Stimulated activated naive CD8-positive, alpha-beta T cell treated with anti-CD3 and anti-CD28 coated beads, Interleukin-15, Interleukin-2, amounts not matched to agents 100 ng/mL and 50 ng/mL, for 24 hours (primary cell): ENCODE data around the gene KCNH1.
"Not testable (repeated sequence)": the region's sequence is repeated elsewhere in the genome, so short reads cannot be mapped to it uniquely, and the experiment has no call there.

ENCODE experiments used
- H3K27ac Mint-ChIP-seq: one replicate; pipeline ENCODE4 v1.8.0; 2021; ENCODE audit warnings: mild to moderate bottlenecking, mixed read lengths
- H3K27me3 Mint-ChIP-seq: one replicate; pipeline ENCODE4 v1.8.0; 2021; ENCODE audit warnings: mixed read lengths
- H3K36me3 Mint-ChIP-seq: one replicate; pipeline ENCODE4 v1.8.0; 2021; ENCODE audit warnings: low read depth, mixed read lengths
- H3K4me1 Mint-ChIP-seq: one replicate; pipeline ENCODE4 v1.8.0; 2021; ENCODE audit warnings: low read depth, mixed read lengths
- H3K4me3 Mint-ChIP-seq: one replicate; pipeline ENCODE4 v1.8.0; 2021; ENCODE audit warnings: mild to moderate bottlenecking, mixed read lengths
- H3K9me3 Mint-ChIP-seq: one replicate; pipeline ENCODE4 v1.8.0; 2021; ENCODE audit warnings: mixed read lengths

Gene KCNH1

GRCh38 chr1:210676539-210676938, 457.4 kb downstream of the KCNH1 start:
- Mint-ChIP-seq H3K27ac (no peak overlapping the region), H3K4me1 (no peaks in the 10 kb centered on the region), H3K9me3 (no peaks in the 10 kb centered on the region), H3K27me3 (no peaks in the 10 kb centered on the region), H3K36me3 (no peaks in the 10 kb centered on the region), H3K4me3 (no peak overlapping the region)

GRCh38 chr1:210674151-210674550, 459.8 kb downstream of the KCNH1 start:
- no peak overlapping the region for H3K4me3 Mint-ChIP-seq

GRCh38 chr1:210669951-210670350, 464.0 kb downstream of the KCNH1 start:
- Mint-ChIP-seq H3K27ac (no peak overlapping the region), H3K36me3 (no peaks in the 10 kb centered on the region), H3K9me3 (no peaks in the 10 kb centered on the region), H3K27me3 (no peaks in the 10 kb centered on the region), H3K4me1 (no peaks in the 10 kb centered on the region), H3K4me3 (no peak overlapping the region)

More at GRCh38 chr1:210674151-210674550, 459.8 kb downstream of the KCNH1 start:
- Mint-ChIP-seq H3K27me3 (no peaks in the 10 kb centered on the region), H3K36me3 (no peaks in the 10 kb centered on the region), H3K27ac (no peak overlapping the region), H3K9me3 (no peaks in the 10 kb centered on the region), H3K4me1 (no peaks in the 10 kb centered on the region)

- H3K27me3 Mint-ChIP-seq, result no peaks in the 10 kb centered on the region
- no peak overlapping the region for H3K27ac Mint-ChIP-seq
Measured at GRCh38 chr1:210663730-210664573, 470.0 kb downstream of the KCNH1 start.

GRCh38 chr1:210662291-210663050, 471.5 kb downstream of the KCNH1 start:
- Mint-ChIP-seq H3K27me3 (no peaks in the 10 kb centered on the region), H3K4me3 (no peak overlapping the region), H3K4me1 (peaks cover 5% of the 10 kb centered on the region), H3K9me3 (no peaks in the 10 kb centered on the region), H3K27ac (no peak overlapping the region), H3K36me3 (no peaks in the 10 kb centered on the region)

More at GRCh38 chr1:210663730-210664573, 470.0 kb downstream of the KCNH1 start:
- H3K9me3 Mint-ChIP-seq, result no peaks in the 10 kb centered on the region
- H3K36me3 Mint-ChIP-seq, result no peaks in the 10 kb centered on the region
- H3K4me3 Mint-ChIP-seq, result no peak overlapping the region
- peaks cover 5% of the 10 kb centered on the region for H3K4me1 Mint-ChIP-seq

GRCh38 chr1:210661520-210661919, 472.4 kb downstream of the KCNH1 start:
- not testable (repeated sequence) for H3K4me1 Mint-ChIP-seq, H3K27me3 Mint-ChIP-seq, H3K4me3 Mint-ChIP-seq, H3K27ac Mint-ChIP-seq, H3K9me3 Mint-ChIP-seq, H3K36me3 Mint-ChIP-seq

- Mint-ChIP-seq H3K27me3 (no peaks in the 10 kb centered on the region), H3K36me3 (no peaks in the 10 kb centered on the region), H3K4me1 (no peaks in the 10 kb centered on the region), H3K27ac (no peak overlapping the region), H3K9me3 (peaks cover 5% of the 10 kb centered on the region), H3K4me3 (no peak overlapping the region)
Measured at GRCh38 chr1:210657806-210658205, 476.1 kb downstream of the KCNH1 start.

GRCh38 chr1:210655511-210655910, 478.4 kb downstream of the KCNH1 start:
- peaks cover 5% of the 10 kb centered on the region for H3K9me3 Mint-ChIP-seq
- no peaks in the 10 kb centered on the region for H3K27me3 Mint-ChIP-seq
- H3K4me1 Mint-ChIP-seq, result no peaks in the 10 kb centered on the region
- no peak overlapping the region for H3K27ac Mint-ChIP-seq
- H3K36me3 Mint-ChIP-seq, result no peaks in the 10 kb centered on the region
- H3K4me3 Mint-ChIP-seq, result no peak overlapping the region

- Mint-ChIP-seq H3K4me1 (no peaks in the 10 kb centered on the region), H3K27me3 (no peaks in the 10 kb centered on the region), H3K27ac (no peak overlapping the region), H3K36me3 (no peaks in the 10 kb centered on the region), H3K9me3 (peaks cover 5% of the 10 kb centered on the region), H3K4me3 (no peak overlapping the region)
Measured at GRCh38 chr1:210654176-210654981, 479.6 kb downstream of the KCNH1 start.

GRCh38 chr1:210653771-210654170, 480.2 kb downstream of the KCNH1 start:
- H3K9me3 Mint-ChIP-seq, result peaks cover 5% of the 10 kb centered on the region
- H3K27me3 Mint-ChIP-seq, result no peaks in the 10 kb centered on the region
- H3K27ac Mint-ChIP-seq, result no peak overlapping the region
- H3K4me1 Mint-ChIP-seq, result no peaks in the 10 kb centered on the region
- no peak overlapping the region for H3K4me3 Mint-ChIP-seq
- no peaks in the 10 kb centered on the region for H3K36me3 Mint-ChIP-seq

- Mint-ChIP-seq H3K9me3 (peaks cover 5% of the 10 kb centered on the region), H3K4me1 (no peaks in the 10 kb centered on the region), H3K4me3 (no peak overlapping the region), H3K27me3 (no peaks in the 10 kb centered on the region), H3K36me3 (no peaks in the 10 kb centered on the region), H3K27ac (no peak overlapping the region)
Measured at GRCh38 chr1:210652329-210652954, 481.5 kb downstream of the KCNH1 start.

GRCh38 chr1:210650403-210650802, 483.5 kb downstream of the KCNH1 start:
- Mint-ChIP-seq H3K36me3 (no peaks in the 10 kb centered on the region), H3K4me3 (no peak overlapping the region), H3K4me1 (no peaks in the 10 kb centered on the region)

GRCh38 chr1:210648588-210649269, 485.2 kb downstream of the KCNH1 start:
- H3K9me3 Mint-ChIP-seq, result peaks cover 2% of the 10 kb centered on the region
- no peaks in the 10 kb centered on the region for H3K27me3 Mint-ChIP-seq
- H3K36me3 Mint-ChIP-seq, result no peaks in the 10 kb centered on the region
- H3K27ac Mint-ChIP-seq, result no peak overlapping the region
- no peak overlapping the region for H3K4me3 Mint-ChIP-seq
- H3K4me1 Mint-ChIP-seq, result no peaks in the 10 kb centered on the region

More at GRCh38 chr1:210650403-210650802, 483.5 kb downstream of the KCNH1 start:
- Mint-ChIP-seq H3K9me3 (peaks cover 5% of the 10 kb centered on the region), H3K27ac (no peak overlapping the region), H3K27me3 (no peaks in the 10 kb centered on the region)
